SH-SY5Y (cell line): ENCODE results near the gene TRAF6.

Experiments
- GATA2 ChIP-seq: IDR thresholded peaks from 2 replicates; pipeline ENCODE4 v1.6.1; 2011; ENCODE audit warnings: mild to moderate bottlenecking, low read depth, low read length
- GATA3 ChIP-seq: IDR thresholded peaks from 2 replicates; pipeline ENCODE4 v1.6.1; 2011; ENCODE audit warnings: low read depth, mild to moderate bottlenecking, low read length, moderate library complexity

The TRAF6 gene

DNA sequence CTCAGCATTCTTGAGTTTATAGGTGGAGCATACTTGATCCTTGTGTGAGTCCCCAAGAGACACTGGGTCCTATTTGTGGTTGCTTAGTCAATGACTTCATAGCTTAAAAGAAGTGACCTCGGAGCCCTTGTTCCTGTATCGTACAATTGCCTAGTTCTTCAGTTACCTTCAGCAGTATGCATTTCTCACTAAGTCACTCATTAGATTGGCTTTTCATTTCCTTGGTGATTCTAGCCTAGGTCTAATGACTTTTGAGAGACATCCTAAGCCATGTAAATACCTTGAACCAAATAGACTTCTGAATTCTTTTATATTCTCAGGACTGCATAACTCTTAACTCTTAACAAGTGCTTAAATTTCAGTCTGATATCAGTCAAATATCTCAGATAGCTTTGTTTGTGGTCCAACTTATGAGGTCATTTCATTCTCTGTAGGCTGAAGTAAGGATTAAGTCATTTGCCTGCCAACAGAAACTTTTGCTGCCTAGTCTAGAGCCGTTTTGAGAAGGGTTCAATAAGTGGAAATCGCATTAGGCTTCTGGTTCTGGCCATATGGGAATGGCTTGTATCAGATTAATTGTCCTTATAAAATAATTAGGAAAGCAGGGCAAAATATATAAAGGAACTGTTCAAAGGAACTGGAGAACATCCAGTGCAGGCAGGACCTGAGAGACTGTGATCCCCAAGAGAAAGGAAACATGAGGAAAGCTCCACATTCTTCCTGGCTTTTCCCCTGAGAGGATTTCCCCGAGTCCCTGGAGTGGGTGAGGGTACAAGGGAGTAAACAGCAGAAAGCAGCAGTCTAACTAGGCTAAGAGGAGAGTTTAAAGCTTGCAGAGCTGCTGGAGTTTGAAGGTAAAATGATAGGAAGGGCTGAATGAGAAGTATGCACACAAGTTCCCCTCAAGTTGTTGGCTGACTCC, 39.9 kb downstream of the TRAF6 start:
- TF ChIP-seq GATA3 (no peak), GATA2 (no peak)

DNA sequence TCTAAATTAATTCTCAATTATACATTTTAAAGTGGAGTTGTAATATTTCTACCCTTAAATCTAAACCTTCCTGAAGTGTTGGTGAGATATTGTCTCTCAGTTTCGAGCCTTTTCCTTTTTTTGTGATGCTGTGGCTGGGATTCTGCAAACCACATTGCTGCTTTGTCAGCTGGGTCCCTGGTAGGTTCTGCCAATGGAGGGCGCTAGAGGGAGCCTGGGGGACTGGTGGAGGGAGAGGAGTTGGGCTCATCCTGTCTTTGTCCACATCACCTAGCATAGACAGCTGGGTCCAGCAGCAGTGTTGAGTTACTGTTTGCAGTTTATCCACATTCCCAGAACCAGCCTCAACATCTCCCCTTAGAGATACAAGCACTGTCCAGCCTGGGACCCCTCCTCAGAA, 41.0 kb downstream of the TRAF6 start:
- TF ChIP-seq GATA3 (no peak), GATA2 (no peak)

DNA sequence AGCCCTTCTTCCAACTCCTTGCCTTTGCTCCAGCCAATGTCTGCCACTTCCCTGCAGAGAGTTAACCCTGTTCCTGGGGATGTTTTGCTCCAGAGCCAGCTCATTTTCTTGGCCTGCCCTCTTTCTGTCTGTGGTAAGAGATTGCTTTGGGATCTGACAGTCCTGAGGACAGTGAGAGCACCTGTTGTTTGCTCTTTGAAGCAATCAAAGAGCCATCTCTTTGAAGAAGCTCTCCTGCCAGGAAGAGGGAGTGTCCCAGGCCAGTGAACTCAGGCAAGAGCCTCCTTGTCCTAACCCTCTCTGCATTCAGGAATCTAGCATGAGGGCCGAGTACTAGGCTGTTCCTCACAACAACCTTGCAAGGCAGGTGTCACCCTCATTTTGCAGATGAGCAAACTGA, 42.2 kb downstream of the TRAF6 start:
- no peak for TF ChIP-seq GATA3
- no peak for TF ChIP-seq GATA2

DNA sequence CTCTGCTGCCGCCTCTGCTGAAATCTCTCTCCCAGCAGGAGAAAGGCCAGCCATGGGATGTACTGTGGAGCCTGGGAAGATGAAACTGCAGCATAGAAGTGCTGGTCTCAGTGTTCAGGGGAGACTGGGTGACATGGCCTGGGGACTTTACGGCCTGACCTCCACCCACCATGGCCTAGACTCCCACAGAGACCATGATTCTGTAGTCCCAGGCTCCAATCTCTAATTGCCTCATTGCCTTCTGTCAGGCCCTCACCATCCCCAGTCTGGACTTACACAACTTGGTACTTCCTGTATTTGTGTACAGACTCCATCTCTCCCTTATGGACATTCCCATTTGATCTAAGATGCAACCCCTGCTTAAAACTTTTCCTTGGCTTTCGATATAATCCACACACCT, 43.1 kb downstream of the TRAF6 start:
- TF ChIP-seq GATA3: no peak

DNA sequence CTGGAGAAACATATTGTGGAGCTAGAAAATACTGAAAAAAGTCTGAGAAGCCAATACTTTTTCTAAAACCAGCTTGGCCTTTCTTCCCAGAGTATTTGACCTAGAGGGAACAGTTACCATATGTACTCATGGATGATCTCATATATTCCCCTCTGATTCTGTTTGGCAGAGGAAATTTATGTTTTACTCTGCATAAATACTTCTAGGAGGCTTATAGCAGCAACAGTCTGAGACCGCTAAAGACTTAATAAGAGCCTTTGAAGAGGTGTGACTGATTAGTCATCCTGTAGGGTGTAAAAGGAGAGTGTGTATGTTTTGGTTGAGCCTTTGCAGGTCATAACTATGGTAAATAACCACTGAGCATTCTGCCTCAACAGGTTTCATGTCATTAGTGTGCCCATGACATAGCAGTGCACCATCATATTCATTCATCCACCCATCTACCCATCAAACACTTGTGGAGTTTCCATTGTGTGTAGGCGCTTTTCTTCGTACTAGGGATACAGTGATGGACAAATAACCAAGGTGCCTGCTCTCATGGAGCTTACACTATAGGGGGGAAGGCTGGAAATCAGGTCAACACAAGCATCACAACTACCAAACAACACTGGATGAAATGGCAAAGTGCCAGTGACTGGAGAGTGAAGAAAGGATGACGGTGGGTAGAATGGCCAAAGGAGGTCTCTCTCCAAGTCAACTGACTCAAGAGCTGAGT, 44.5 kb downstream of the TRAF6 start:
- no peak for TF ChIP-seq GATA3
- no peak for TF ChIP-seq GATA2

DNA sequence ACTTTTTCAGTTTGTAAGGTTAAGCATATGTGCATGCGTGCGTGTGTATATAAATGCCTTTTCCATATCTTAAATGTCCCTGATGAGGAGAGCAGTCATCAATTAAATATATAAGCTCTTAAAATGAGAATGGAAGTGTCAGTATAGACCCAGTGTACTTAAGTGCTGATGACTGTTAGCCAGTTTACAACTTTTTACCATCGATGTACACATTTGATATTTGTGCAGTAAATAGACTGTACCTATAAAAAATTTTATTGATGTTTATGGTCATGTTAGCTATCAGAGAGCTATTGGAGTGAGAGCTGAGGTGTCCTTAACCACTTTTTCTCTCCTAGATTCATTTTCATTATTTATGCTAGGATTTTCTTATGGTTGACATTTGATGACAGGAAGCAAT, 45.4 kb downstream of the TRAF6 start:
- TF ChIP-seq GATA2 (no peak), GATA3 (no peak)

DNA sequence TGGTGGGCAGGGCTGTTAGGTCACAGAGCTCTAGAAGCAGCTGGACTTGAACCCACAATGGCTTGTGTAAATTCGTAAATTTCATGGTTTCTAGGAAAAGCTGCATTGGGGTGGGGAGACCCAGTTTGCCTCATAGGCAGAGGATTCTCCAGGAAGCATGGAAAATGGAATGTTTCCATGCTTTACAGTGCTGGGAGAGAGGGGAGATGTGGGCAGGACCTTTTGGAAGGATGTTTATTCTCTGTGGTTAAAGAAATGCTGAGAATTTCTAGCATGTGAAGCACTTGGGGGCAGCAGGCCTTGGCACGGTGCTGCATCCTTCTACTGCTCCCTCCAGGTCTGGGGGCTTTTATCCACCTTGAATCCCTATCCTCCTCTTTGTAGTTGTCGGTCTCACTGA, 46.3 kb downstream of the TRAF6 start:
- TF ChIP-seq GATA3 (no peak), GATA2 (no peak)

DNA sequence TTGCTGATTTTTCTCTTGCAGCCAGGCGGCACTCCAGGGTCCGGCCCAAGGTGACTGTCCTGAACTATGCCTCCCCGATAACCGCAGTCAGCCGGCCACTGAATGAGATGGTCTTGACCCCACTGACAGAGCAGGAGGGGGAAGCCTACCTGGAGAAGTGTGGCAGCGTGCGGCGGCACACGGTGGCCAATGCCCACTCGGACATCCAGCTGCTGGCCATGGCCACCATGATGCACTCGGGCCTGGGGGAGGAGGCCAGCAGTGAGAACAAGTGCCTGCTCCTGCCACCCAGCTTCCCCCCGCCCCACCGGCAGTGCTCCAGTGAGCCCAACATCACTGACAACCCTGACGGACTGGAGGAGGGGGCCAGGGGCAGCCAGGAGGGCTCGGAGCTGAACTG, 47.8 kb downstream of the TRAF6 start:
- no peak for TF ChIP-seq GATA2
- TF ChIP-seq GATA3: no peak

DNA sequence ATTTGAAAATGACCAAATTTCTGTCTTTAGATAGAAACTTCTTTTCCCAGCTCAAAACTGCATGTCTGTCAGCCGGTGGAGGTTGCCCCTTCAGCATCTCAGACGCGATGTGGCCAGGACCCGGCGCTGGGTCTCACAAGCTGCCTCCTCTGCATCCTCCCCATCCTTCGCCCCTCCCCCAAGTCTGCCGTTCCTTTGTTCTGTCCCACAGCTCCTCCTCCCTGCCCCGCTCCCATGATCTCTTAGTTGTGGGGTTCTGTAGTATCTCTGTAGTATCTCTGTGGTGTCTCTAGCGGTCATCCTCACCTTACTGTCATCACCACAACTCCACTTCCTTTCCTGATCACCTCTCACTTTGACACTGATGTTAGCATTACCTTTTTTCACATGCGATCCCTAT, 49.9 kb downstream of the TRAF6 start:
- TF ChIP-seq GATA2: no peak
- no peak for TF ChIP-seq GATA3

DNA sequence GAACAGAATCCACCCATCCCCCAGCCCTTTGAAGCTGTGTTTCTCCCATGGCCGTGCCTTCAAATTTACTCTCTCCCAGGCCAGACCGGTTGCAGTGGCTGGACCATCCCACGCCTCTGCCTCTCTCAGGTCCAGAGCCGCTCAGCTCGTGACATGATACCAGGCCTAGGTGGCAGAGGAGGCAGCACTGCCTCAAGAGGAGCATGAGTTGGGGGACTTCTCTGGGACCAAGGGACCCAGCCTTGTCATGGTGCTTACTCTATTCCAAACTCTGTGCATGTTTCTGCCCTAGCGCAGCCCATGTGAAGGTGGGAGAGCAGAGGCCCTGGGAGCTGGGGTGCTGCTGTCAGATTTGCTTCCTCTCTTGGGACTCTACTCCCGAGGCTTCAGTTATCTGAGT, 51.0 kb downstream of the TRAF6 start:
- TF ChIP-seq GATA2 (no peak), GATA3 (no peak)

DNA sequence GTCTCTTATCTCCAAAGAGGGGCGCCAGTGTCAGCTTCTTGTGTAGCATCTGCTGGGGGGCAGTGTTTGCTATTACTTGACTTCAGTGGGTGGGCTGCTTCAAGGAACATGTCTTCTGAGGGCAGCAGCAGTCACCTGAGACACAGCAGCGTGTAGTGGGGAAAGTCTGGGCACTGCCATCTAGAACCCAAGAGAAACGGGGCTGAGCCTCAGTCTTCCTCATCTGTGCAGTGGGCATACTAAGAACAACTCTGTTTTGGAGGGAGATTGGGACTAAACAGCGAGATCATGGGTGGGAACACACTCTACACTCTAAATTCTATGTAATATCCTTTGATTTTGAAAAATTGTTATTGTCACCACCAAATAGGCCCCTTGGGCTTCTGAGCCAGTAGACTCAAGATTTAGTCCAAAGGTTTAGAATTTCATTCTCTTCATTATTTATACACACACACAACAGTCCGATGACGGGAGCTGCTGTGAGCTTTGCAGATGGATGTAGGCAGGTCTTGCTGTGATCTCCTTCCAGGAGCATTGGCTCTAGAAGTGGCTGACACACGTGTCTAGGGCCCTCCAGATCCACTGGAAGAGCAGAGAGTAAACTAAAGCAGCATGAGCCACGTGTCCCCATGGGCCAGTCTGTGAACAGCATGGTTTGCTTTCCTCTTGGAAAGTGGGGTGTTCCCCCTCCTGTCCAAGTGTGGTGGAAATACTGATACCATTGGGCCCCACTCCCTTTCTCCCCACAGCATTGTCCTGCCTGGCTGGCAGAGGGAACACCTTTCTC, 51.8 kb downstream of the TRAF6 start:
- TF ChIP-seq GATA2: no peak
- no peak for TF ChIP-seq GATA3

DNA sequence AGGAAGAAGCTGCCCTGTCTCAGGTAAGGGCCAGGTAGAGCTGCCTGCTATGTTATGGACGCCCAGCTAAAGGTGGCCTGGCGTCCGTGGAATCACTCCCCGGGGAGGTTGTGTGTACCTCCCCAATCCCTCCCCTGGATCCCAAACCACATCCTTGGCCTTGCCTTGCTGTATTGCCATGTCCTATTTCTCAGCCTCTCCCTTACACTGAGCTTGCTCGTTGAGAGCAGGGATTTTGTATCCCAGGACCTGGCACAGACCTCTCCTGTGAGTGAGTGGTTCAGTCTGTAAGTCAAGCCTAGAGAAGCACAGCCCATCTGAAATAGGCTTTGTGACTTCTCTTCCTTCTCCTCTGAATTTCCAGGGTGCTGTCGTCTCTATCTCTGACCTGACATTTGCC, 53.9 kb downstream of the TRAF6 start:
- no peak for TF ChIP-seq GATA2

DNA sequence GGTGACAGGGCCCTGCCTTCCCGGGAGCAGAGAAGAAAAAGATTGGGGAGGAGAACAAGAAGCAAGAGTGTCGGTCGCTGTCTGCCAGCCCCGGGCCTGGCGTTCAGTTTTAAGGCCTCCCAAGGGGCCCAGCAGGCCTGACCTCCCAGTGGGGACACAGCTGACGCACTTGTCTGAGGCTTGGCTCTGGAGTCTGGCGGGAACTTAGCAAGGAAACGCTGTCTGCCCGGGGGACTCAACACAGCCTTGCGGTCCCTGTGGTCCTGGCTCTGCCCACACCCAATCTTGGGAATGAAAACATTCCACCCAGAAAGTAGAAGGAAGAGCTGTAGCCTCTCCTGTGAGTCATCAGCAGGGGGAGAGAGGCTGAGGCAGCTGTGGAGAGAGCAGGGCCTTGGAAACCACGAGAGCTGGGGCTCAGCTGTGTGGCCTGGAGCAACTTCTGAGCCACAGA, 54.4 kb downstream of the TRAF6 start:
- no peak for TF ChIP-seq GATA3

DNA sequence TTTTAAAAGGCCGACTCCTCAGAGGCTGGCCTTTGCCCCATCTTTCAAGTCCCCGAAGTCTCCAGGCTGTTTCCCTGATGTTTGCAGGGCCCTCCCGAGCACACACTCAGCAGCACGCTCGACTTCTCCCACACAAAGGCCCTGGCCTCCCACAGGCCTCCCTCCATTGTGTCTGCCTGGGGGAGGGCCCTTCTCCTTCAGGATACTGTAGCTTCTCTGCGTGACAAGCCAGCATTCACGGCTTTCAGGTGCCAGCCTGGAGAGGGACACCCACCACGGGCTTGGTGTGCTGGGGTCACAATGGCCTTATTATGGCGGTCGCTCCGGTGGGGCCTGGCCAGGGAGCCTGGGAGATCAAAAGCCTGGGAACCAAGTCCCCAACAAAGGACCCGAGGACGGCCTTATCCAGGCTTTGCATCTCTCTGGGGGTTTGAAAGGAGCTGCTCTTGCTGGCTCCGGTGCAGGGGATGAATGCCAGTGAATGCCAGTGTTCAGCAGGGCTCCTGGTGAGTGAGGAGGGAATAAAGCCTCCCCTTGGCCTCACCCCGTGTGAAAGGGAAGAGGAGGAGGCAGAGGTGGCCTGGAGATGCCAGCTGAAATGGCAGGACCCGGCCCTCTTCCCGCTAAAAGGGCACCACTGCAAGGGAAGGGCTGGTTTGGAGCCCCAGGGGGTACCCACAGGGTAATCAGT, 55.0 kb downstream of the TRAF6 start:
- TF ChIP-seq GATA3: no peak
- no peak for TF ChIP-seq GATA2

DNA sequence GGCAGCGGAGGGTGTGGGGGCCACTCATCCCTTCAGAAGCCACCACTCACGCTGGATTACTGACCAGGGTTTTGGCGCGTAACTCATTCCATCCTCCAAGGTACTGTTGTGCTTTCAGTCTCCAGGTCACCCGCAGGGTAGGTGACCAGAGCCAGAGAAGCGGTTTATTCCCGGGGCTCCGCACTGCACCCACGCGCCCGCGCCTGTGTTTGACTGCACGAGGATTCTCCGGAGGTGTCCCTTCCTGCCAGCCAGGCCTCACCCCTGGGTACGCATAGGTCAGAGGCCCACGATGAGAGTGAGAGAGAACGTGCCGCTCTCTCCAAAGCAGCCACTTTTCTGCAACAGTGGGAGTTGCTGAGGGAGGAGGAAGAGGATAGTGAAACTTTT, 55.5 kb downstream of the TRAF6 start:
- TF ChIP-seq GATA2 (no peak), GATA3 (no peak)
